ENCODE data around the gene POMT1. TPM values are rescaled to one million over a fixed set of nuclear protein-coding genes. Genes with fewer than 3 reads are reported as not detected.

Gene POMT1
- polyA plus RNA-seq, 1 of the 3 experiments (the other 2 are of a cell fraction): 44.5 TPM

GRCh38 chr9:131481441-131482342, 21.0 kb upstream of the POMT1 start:
- no peak overlapping the region for H3K4me3 ChIP-seq (ENCODE audit: low read depth in 2 of 2, low read length in 1 of 2)
- H3K9ac ChIP-seq: no peak overlapping the region
- POLR2A ChIA-PET: interaction anchor here (0.6 to 1.3 kb wide), 3 partner anchors 15 to 109 kb away, joined by 3 read pairs; no protein-coding TSS in a partner anchor
- H3K27me3 ChIP-seq (ENCODE audit: insufficient read depth): no peaks in the 10 kb centered on the region
- CTCF ChIA-PET: interaction anchor here (0.9 to 6.0 kb wide), 4 partner anchors 10 to 145 kb away, joined by 3 to 50 read pairs (median 4); no protein-coding TSS in a partner anchor
- peaks cover 21% of the 10 kb centered on the region for H3K79me2 ChIP-seq (ENCODE audit: insufficient read depth)
- no peak for DNase-seq
- no peaks in the 10 kb centered on the region for H3K9me2 ChIP-seq
- peaks cover 31% of the 10 kb centered on the region for H4K20me1 ChIP-seq (ENCODE audit: insufficient read depth)
- no peak overlapping the region for H2AFZ ChIP-seq (ENCODE audit: low read depth)
- no peaks in the 10 kb centered on the region for H3K9me3 ChIP-seq
- H3F3A ChIP-seq (replicated peaks; ENCODE audit: insufficient read depth): peaks cover 9% of the 10 kb centered on the region
- peaks cover 49 to 94% of the 10 kb centered on the region in 2 experiments for H3K36me3 ChIP-seq (replicated peaks in 1 of 2; ENCODE audit: control insufficient read depth in 1 of 2, insufficient read depth in 2 of 2, low read length in 1 of 2)
- TF ChIP-seq RXRA (IDR thresholded peaks at IDR 0.05; ENCODE audit: borderline replicate concordance, low read depth) (no peak), TAF1 (IDR thresholded peaks at IDR 0.05; ENCODE audit: borderline replicate concordance, low read depth, low read length) (no peak), IRF3 (IDR thresholded peaks at IDR 0.05; ENCODE audit: low read depth, low read length) (no peak), MXI1 (IDR thresholded peaks at IDR 0.05; ENCODE audit: low read depth, low read length) (no peak), RAD21 (IDR thresholded peaks at IDR 0.05; ENCODE audit: low read length) (no peak)
- H3K4me1 ChIP-seq (ENCODE audit: control insufficient read depth in 1 of 2, insufficient read depth in 2 of 2, low read depth in 1 of 2, low read length in 1 of 2): no peaks in the 10 kb centered on the region; a peak in 1 of 4 replicates
- 90% methylated on average over 15 of the region's 19 CpGs for WGBS (ENCODE audit: low lambda C conversion rate)
- no peak overlapping the region for H3K27ac ChIP-seq (ENCODE audit: low read depth in 2 of 2, low read length in 1 of 2)
- no peak overlapping the region for H3K4me2 ChIP-seq

GRCh38 chr9:131482343-131483006, 20.2 kb upstream of the POMT1 start:
- Histone ChIP-seq H3K79me2 (ENCODE audit: insufficient read depth) (peaks cover 21% of the 10 kb centered on the region), H2AFZ (ENCODE audit: low read depth) (no peak overlapping the region), H3K4me3 (ENCODE audit: low read depth in 2 of 2, low read length in 1 of 2) (no peak overlapping the region), H3K27ac (ENCODE audit: low read depth in 2 of 2, low read length in 1 of 2) (no peak overlapping the region), H4K20me1 (ENCODE audit: insufficient read depth) (peaks cover 25% of the 10 kb centered on the region), H3F3A (replicated peaks; ENCODE audit: insufficient read depth) (peaks cover 9% of the 10 kb centered on the region), H3K36me3 (replicated peaks in 1 of 2; ENCODE audit: control insufficient read depth in 1 of 2, insufficient read depth in 2 of 2, low read length in 1 of 2) (peaks cover 50 to 94% of the 10 kb centered on the region in 2 experiments), H3K9me3 (no peaks in the 10 kb centered on the region), H3K4me1 (ENCODE audit: control insufficient read depth in 1 of 2, insufficient read depth in 2 of 2, low read depth in 1 of 2, low read length in 1 of 2) (no peaks in the 10 kb centered on the region; a peak in 1 of 4 replicates), H3K9me2 (no peaks in the 10 kb centered on the region), H3K9ac (no peak overlapping the region), H3K4me2 (no peak overlapping the region), H3K27me3 (ENCODE audit: insufficient read depth) (no peaks in the 10 kb centered on the region)
- ChIA-PET POLR2A (interaction anchor here (1.3 kb wide), 1 partner anchor 15 kb away, joined by 3 read pairs; no protein-coding TSS in a partner anchor), CTCF (interaction anchor here (0.9 to 6.0 kb wide), 2 partner anchors 9 to 132 kb away, joined by 3 to 50 read pairs; no protein-coding TSS in a partner anchor)
- TF ChIP-seq SIN3A (IDR thresholded peaks at IDR 0.05; ENCODE audit: borderline replicate concordance, low read depth, low read length): no peak
- TF ChIP-seq RCOR1 (IDR thresholded peaks at IDR 0.05; ENCODE audit: low read length): no peak
- TF ChIP-seq, protein P1, sequence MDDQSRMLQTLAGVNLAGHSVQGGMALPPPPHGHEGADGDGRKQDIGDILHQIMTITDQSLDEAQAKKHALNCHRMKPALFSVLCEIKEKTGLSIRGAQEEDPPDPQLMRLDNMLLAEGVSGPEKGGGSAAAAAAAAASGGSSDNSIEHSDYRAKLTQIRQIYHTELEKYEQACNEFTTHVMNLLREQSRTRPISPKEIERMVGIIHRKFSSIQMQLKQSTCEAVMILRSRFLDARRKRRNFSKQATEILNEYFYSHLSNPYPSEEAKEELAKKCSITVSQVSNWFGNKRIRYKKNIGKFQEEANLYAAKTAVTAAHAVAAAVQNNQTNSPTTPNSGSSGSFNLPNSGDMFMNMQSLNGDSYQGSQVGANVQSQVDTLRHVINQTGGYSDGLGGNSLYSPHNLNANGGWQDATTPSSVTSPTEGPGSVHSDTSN (IDR thresholded peaks at IDR 0.05): no peak
- TF ChIP-seq USF2 (IDR thresholded peaks at IDR 0.05; ENCODE audit: borderline replicate concordance, low read depth, low read length): no peak
- TF ChIP-seq, protein P2, sequence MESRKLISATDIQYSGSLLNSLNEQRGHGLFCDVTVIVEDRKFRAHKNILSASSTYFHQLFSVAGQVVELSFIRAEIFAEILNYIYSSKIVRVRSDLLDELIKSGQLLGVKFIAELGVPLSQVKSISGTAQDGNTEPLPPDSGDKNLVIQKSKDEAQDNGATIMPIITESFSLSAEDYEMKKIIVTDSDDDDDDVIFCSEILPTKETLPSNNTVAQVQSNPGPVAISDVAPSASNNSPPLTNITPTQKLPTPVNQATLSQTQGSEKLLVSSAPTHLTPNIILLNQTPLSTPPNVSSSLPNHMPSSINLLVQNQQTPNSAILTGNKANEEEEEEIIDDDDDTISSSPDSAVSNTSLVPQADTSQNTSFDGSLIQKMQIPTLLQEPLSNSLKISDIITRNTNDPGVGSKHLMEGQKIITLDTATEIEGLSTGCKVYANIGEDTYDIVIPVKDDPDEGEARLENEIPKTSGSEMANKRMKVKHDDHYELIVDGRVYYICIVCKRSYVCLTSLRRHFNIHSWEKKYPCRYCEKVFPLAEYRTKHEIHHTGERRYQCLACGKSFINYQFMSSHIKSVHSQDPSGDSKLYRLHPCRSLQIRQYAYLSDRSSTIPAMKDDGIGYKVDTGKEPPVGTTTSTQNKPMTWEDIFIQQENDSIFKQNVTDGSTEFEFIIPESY (IDR thresholded peaks at IDR 0.05; ENCODE audit: borderline replicate concordance, low read depth): no peak
- TF ChIP-seq, protein P3, sequence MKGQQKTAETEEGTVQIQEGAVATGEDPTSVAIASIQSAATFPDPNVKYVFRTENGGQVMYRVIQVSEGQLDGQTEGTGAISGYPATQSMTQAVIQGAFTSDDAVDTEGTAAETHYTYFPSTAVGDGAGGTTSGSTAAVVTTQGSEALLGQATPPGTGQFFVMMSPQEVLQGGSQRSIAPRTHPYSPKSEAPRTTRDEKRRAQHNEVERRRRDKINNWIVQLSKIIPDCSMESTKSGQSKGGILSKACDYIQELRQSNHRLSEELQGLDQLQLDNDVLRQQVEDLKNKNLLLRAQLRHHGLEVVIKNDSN (IDR thresholded peaks at IDR 0.05; ENCODE audit: borderline replicate concordance, low read depth): no peak
- no peak for DNase-seq
- WGBS (ENCODE audit: low lambda C conversion rate): 89% methylated on average over 22 of the region's 24 CpGs
